IPS-NIHi7 (cell line): ENCODE data around the gene ERGIC1.
"Not testable (repeated sequence)": the region's sequence is repeated elsewhere in the genome, so short reads cannot be mapped to it uniquely, and the experiment has no call there.

Experiments
- DNase-seq: peaks from one replicate; pipeline ENCODE4 v3.0.0; 2012; ENCODE audit warnings: mixed read lengths; ENCODE audit errors: extremely low spot score

ERGIC1 gene

GRCh38 chr5:172833686-172834414, at the start of gene ERGIC1:
ERGIC1 (plus strand) TSS chr5:172834251; CDS start chr5:172834414, 163 bp downstream.
- DNase-seq = peak; percentile 88

- no peak for DNase-seq
These were observed 48.5 kb upstream of the ERGIC1 start for GRCh38 chr5:172785429-172786088.

GRCh38 chr5:172786736-172787462, 47.2 kb upstream of the ERGIC1 start:
- no peak for DNase-seq

- not testable (repeated sequence) for DNase-seq
These were observed 46.5 kb upstream of the ERGIC1 start for GRCh38 chr5:172787538-172787937.

- DNase-seq = peak; percentile 45
These were observed 45.0 kb upstream of the ERGIC1 start for GRCh38 chr5:172788771-172789686.

GRCh38 chr5:172789687-172790495, 44.2 kb upstream of the ERGIC1 start:
- no peak for DNase-seq

GRCh38 chr5:172790496-172790889, 43.6 kb upstream of the ERGIC1 start:
- no peak for DNase-seq

GRCh38 chr5:172791286-172791685, 42.8 kb upstream of the ERGIC1 start:
- no peak for DNase-seq

GRCh38 chr5:172791726-172792445, 42.2 kb upstream of the ERGIC1 start:
- no peak for DNase-seq

GRCh38 chr5:172792701-172793570, 41.1 kb upstream of the ERGIC1 start:
- DNase-seq = no peak

GRCh38 chr5:172793577-172794488, 40.2 kb upstream of the ERGIC1 start:
- DNase-seq = no peak

- no peak for DNase-seq
These were observed 38.6 kb upstream of the ERGIC1 start for GRCh38 chr5:172795318-172795977.

- no peak for DNase-seq
These were observed 37.7 kb upstream of the ERGIC1 start for GRCh38 chr5:172796306-172796705.

GRCh38 chr5:172797771-172798191, 36.3 kb upstream of the ERGIC1 start:
- no peak for DNase-seq

GRCh38 chr5:172798422-172799215, 35.4 kb upstream of the ERGIC1 start:
- no peak for DNase-seq

- DNase-seq = no peak
These were observed 34.6 kb upstream of the ERGIC1 start for GRCh38 chr5:172799416-172799815.
